ENCODE data around the gene SLC6A4. TPM values are rescaled to one million over a fixed set of nuclear protein-coding genes. Genes with fewer than 3 reads are reported as not detected.

The SLC6A4 gene
- total RNA-seq, 1 experiment from 2014 or later, result not detected

DNA sequence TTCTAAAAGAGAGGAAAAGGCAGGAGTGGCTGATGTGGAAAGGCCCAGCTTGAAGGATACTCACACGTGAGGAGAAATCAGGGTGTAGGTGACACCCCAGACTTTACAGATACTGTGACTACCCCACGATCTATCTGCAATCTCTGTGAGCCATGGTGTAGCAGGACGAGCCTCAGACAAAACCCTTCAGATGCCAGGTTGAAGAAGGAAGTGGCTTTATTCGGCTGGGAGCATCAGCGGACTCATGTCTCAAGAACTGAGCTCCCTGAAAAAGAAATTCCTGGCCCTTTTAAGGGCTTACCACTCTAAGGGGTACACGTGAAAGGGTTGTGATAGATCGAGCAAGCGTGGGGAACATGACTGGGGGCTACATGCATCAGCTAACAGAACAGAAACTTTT is 4.7 kb upstream of the SLC6A4 start:
- no peaks in the 10 kb centered on the region for H3K4me1 Mint-ChIP-seq (ENCODE audit: low read depth, unreplicated experiment)
- TF ChIP-seq, protein P1, sequence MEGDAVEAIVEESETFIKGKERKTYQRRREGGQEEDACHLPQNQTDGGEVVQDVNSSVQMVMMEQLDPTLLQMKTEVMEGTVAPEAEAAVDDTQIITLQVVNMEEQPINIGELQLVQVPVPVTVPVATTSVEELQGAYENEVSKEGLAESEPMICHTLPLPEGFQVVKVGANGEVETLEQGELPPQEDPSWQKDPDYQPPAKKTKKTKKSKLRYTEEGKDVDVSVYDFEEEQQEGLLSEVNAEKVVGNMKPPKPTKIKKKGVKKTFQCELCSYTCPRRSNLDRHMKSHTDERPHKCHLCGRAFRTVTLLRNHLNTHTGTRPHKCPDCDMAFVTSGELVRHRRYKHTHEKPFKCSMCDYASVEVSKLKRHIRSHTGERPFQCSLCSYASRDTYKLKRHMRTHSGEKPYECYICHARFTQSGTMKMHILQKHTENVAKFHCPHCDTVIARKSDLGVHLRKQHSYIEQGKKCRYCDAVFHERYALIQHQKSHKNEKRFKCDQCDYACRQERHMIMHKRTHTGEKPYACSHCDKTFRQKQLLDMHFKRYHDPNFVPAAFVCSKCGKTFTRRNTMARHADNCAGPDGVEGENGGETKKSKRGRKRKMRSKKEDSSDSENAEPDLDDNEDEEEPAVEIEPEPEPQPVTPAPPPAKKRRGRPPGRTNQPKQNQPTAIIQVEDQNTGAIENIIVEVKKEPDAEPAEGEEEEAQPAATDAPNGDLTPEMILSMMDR (IDR thresholded peaks at IDR 0.05; ENCODE audit: unreplicated experiment), result no peak
- intact Hi-C loops (cut with micrococcal nuclease; ENCODE audit: unreplicated experiment), result no loop called here
- H3K36me3 Mint-ChIP-seq (ENCODE audit: insufficient read depth, unreplicated experiment), result peaks cover 6% of the 10 kb centered on the region
- H3K9me3 Mint-ChIP-seq (ENCODE audit: low read depth, unreplicated experiment), result no peaks in the 10 kb centered on the region
- BruUV-seq (replicated peaks), result no TSS peak
- no peak for DNase-seq
- CTCF ChIA-PET, result no interaction called here
- H3K27me3 Mint-ChIP-seq (ENCODE audit: unreplicated experiment), result peaks cover 42% of the 10 kb centered on the region
- no peak overlapping the region for H3K27ac Mint-ChIP-seq (ENCODE audit: unreplicated experiment)
- no peak overlapping the region for H3K4me3 Mint-ChIP-seq (ENCODE audit: low read depth, unreplicated experiment)

DNA sequence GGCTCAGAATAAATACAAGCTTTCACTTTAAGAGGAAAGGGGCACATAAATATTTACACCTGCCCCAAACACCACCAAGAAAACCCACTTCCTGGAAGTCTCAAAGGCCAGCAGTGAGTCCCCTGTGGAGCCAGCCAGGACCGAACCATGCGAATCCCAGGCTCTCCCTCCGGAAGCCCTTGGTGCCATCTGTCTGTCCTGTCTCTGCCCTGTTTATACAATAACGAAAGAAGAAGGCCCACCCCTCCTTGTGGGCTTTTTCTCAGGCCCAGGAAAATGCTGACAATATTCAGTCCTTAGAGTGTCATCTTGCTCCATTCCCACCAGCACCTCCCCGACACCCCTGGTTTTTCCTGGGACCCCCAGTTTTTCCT is 3.6 kb upstream of the SLC6A4 start:
- intact Hi-C loops (cut with micrococcal nuclease; ENCODE audit: unreplicated experiment), result loop anchor here (5.0 to 10.0 kb wide), 2 partner anchors 114 to 137 kb away; no protein-coding TSS in a partner anchor
- no peak for DNase-seq
- CTCF ChIA-PET, result interaction anchor here (0.6 to 5.1 kb wide), 2 partner anchors 134 to 455 kb away, joined by 3 to 29 read pairs; no protein-coding TSS in a partner anchor
- BruUV-seq (replicated peaks), result no TSS peak
- Mint-ChIP-seq H3K36me3 (ENCODE audit: insufficient read depth, unreplicated experiment) (no peaks in the 10 kb centered on the region), H3K27ac (ENCODE audit: unreplicated experiment) (no peak overlapping the region), H3K4me3 (ENCODE audit: low read depth, unreplicated experiment) (no peak overlapping the region), H3K9me3 (ENCODE audit: low read depth, unreplicated experiment) (no peaks in the 10 kb centered on the region), H3K27me3 (ENCODE audit: unreplicated experiment) (peaks cover 53% of the 10 kb centered on the region), H3K4me1 (ENCODE audit: low read depth, unreplicated experiment) (no peaks in the 10 kb centered on the region)
- TF ChIP-seq, protein P1 (IDR thresholded peaks at IDR 0.05; ENCODE audit: unreplicated experiment), result no peak

DNA sequence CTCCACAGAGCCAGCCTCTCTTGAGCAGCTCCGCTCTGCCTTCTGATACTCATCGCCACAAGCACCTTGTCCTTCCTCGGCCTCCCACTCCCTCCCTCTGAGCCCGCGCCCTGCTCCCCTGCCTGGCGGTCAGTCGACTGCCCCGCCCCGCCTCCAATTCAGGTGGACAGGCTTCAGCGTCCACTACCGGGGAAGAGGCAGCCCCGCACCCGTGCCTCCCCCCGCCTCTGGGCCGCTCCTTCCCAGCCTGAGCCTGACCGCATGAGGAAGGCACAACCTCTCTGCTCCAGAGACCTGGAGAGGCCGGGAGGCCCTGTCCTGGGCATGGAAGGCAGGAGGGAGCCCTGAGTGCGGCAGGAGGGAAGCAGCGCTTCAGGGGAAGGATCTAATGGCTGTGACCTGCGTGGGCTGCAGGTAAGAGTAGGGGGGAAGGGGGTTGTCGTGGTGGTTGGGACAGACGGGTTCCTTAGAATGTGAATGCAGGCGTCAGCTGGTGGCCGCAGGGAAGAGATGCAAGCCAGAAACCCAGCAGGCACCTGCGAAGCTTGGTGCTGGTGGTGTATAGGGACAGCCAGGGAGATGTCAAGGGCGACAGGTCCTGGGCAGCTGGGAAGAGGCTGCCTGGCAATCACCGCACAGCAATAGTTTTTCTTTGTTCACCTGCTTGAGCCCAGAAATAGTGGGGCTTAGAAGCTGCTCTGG is 3.0 kb upstream of the SLC6A4 start:
- no peaks in the 10 kb centered on the region for H3K9me3 Mint-ChIP-seq (ENCODE audit: low read depth, unreplicated experiment)
- H3K27me3 Mint-ChIP-seq (ENCODE audit: unreplicated experiment), result peaks cover 59% of the 10 kb centered on the region
- CTCF ChIA-PET, result interaction anchor here (5.1 kb wide), 1 partner anchor 133 kb away, joined by 29 read pairs; no protein-coding TSS in a partner anchor
- intact Hi-C loops (cut with micrococcal nuclease; ENCODE audit: unreplicated experiment), result loop anchor here (5.0 to 10.0 kb wide), 2 partner anchors 114 to 136 kb away; no protein-coding TSS in a partner anchor
- H3K36me3 Mint-ChIP-seq (ENCODE audit: insufficient read depth, unreplicated experiment), result no peaks in the 10 kb centered on the region
- DNase-seq, result no peak
- TF ChIP-seq, protein P1 (IDR thresholded peaks at IDR 0.05; ENCODE audit: unreplicated experiment), result no peak
- no peak overlapping the region for H3K27ac Mint-ChIP-seq (ENCODE audit: unreplicated experiment)
- BruUV-seq (replicated peaks), result no TSS peak
- no peaks in the 10 kb centered on the region for H3K4me1 Mint-ChIP-seq (ENCODE audit: low read depth, unreplicated experiment)
- no peak overlapping the region for H3K4me3 Mint-ChIP-seq (ENCODE audit: low read depth, unreplicated experiment)

DNA sequence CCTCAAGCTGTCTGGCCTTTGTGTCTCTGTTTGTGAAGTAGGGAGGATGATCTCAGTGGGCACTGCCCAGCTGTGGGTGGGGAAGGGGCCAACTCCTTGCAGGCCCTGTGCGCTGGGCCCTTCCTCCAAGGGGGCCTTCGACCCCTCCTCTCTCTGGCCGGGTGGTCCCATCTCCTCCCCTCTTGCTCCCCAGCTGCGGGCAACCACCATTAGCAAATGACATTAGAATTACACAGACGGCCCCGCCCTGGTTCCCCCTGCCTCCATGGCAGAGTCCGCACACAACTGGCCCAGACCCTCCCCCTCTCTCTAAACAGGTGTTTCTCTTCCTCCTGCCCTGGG is 2.5 kb upstream of the SLC6A4 start:
- no peak overlapping the region for H3K27ac Mint-ChIP-seq (ENCODE audit: unreplicated experiment)
- TF ChIP-seq, protein P1 (IDR thresholded peaks at IDR 0.05; ENCODE audit: unreplicated experiment), result no peak
- no TSS peak for BruUV-seq (replicated peaks)
- CTCF ChIA-PET, result interaction anchor here (5.1 kb wide), 1 partner anchor 133 kb away, joined by 29 read pairs; no protein-coding TSS in a partner anchor
- intact Hi-C loops (cut with micrococcal nuclease; ENCODE audit: unreplicated experiment), result loop anchor here (5.0 to 10.0 kb wide), 2 partner anchors 113 to 136 kb away; no protein-coding TSS in a partner anchor
- no peaks in the 10 kb centered on the region for H3K36me3 Mint-ChIP-seq (ENCODE audit: insufficient read depth, unreplicated experiment)
- H3K27me3 Mint-ChIP-seq (ENCODE audit: unreplicated experiment), result peaks cover 64% of the 10 kb centered on the region
- no peak for DNase-seq
- no peak overlapping the region for H3K4me3 Mint-ChIP-seq (ENCODE audit: low read depth, unreplicated experiment)
- no peaks in the 10 kb centered on the region for H3K9me3 Mint-ChIP-seq (ENCODE audit: low read depth, unreplicated experiment)
- no peaks in the 10 kb centered on the region for H3K4me1 Mint-ChIP-seq (ENCODE audit: low read depth, unreplicated experiment)

Data from Calu3 (cell line).